Cardiac fibroblast (primary cell): Measurements from ENCODE around the gene EIF2B4.
"Not testable (repeated sequence)": the region's sequence is repeated elsewhere in the genome, so short reads cannot be mapped to it uniquely, and the experiment has no call there.

ENCODE experiments used
- DNase-seq, 2 donors: peaks; one replicate each; pipeline versions ENCODE4 v3.0.0 to v3.0.0-alpha.2; 2010; ENCODE audit warnings: low read depth in 2 of 2
- H3K4me3 ChIP-seq, 2 donors: replicated peaks in 1 of 2; 1 replicate in 1 of 2; 2 replicates in 1 of 2; pipeline ENCODE4 v1.5.1; 2011; ENCODE audit warnings: low read depth in 2 of 2, low read length in 2 of 2, mild to moderate bottlenecking in 2 of 2, moderate library complexity in 1 of 2
- CTCF ChIP-seq: IDR thresholded peaks from one replicate; pipeline ENCODE4 v1.5.1; 2011; ENCODE audit warnings: low read depth, mild to moderate bottlenecking, low read length, inconsistent platforms

EIF2B4 gene

DNA sequence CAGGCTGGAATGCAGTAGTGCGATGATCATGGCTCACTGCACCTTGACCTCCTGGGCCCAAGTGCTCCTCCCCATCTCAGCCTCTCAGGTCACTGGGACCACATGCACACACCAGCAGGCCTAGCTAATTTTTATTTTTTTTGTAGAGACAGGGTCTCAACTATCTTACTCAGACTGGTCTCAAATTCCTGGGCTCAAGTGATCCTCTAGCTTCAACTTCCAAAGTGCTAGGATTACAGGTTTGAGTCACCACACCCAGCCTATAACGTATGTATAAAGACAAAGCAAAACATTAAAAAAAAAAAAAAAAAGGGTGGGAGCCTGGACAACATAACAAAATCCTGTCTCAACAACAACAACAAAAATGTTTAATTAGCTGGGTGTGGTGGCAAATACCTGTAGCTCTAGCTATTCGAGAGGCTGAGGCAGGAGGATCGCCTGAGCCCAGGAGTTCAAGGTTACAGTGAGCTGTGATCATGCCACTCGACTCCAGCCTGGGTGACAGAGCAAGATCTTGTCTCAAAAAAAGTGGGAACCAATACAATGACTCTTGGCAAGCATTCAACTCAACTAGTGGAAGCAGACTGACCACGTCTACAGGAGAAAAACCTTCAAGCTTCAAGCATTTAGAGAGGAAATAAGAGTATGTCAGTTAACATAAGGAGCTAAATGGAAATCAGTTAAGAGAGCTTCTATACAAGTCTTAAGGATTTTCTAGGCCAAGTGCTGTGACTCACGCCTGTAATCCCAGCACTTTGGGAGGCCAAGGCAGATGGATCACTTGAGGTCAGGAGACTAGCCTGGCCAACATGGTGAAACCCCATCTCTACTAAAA lies 16.2 kb downstream of the EIF2B4 start:
- DNase-seq: peak; percentile 22 to 43
- H3K4me3 ChIP-seq: no peak overlapping the region
- no peak for TF ChIP-seq CTCF

DNA sequence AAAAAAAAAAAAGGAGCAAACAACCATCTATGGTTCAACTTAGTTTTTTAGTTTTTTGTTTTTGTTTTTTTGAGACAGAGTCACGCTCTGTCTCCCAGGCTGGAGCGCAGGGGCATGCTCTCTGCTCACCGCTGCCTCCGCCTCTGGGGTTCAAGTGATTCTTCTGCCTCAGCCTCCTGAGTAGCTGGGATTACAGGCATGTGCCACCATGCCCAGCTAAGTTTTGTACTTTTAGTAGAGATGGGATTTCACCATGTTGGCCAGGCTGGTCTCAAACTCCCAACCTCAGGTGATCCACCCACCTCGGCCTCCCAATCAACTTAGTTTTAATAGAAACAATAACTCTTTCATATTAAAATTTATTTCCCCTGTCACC lies 16.8 kb downstream of the EIF2B4 start:
- not testable (repeated sequence) for H3K4me3 ChIP-seq, DNase-seq

DNA sequence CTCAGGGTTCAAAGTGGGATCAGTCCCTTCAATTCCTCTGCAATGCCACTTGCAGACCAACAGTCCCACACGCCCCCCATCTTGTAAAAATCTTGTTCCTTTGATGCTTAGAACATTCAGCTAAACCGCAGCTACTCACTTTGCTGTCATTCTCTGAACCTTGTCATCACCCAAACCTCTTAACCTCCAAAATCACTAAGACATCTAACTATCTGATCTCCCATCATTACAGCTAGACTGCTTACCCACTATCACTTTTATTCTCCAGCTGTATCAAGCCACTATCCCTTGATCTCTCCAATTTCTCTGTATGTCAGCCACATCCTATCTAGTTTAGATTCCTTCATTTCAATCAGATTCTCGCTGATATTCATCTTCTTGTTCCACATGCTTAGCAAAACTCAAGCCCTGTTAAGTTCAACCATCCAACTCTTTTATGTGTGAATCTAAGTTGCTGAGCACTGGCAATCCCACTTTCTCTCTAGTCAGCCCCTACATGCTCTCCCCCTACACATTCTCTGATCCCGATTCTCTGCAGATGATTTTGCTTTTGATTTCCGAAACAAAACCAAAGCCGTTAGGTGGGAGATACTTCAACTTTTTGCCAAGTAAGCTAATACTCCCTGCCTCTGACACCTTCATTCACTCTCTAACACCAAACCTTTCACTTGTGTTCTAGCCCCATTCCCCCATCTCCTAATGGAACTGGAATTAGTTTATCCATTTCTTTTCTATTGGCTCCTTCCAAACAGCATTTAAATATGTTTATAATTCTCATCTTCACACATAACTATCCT lies 18.1 kb downstream of the EIF2B4 start:
- no peak overlapping the region for H3K4me3 ChIP-seq
- no peak for TF ChIP-seq CTCF
- DNase-seq: no peak

GRCh38 chr2:27350106-27350693 lies 19.9 kb downstream of the EIF2B4 start:
- no peak for DNase-seq
- TF ChIP-seq CTCF: no peak
- no peak overlapping the region for H3K4me3 ChIP-seq

GRCh38 chr2:27347641-27348040 lies 22.5 kb downstream of the EIF2B4 start:
- no peak for DNase-seq
- TF ChIP-seq CTCF: no peak
- no peak overlapping the region for H3K4me3 ChIP-seq

GRCh38 chr2:27336173-27336572 lies 34.0 kb downstream of the EIF2B4 start:
- no peak for TF ChIP-seq CTCF
- DNase-seq: no peak
- H3K4me3 ChIP-seq: no peak overlapping the region

DNA sequence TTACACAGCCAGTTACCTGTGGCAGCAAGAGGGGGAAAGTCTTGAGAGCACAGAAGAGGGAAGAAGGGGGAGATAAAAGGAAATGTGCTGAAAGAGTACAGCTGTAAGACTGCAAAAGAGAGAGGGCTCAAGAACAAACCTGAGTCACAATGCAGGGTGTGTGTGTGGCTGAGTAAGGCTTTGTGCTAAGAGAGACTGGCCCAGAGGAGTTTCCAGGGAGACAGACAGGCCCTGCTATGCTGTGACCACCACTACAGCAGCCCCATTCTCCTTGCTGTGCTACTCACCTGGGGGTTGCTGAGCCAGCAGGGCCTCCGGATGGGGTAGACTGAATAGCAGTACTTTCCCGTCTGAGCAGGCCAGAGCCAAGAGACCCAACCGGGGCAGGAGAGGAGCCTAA lies 34.8 kb downstream of the EIF2B4 start:
- DNase-seq: no peak
- no peak for TF ChIP-seq CTCF
- H3K4me3 ChIP-seq: no peak overlapping the region
